CD4-positive, alpha-beta T cell treated with Interleukin-17A for 4 hours (primary cell): ENCODE measurements around the gene KCNH3.
"Not testable (repeated sequence)": the region's sequence is repeated elsewhere in the genome, so short reads cannot be mapped to it uniquely, and the experiment has no call there.

ENCODE experiments used
- DNase-seq: peaks from one replicate; pipeline ENCODE4 v3.0.0-alpha.2; 2020; ENCODE audit warnings: mixed read lengths

KCNH3 gene

GRCh38 chr12:49527361-49528130 lies 11.3 kb upstream of the KCNH3 start:
- no peak for DNase-seq

- no peak for DNase-seq
These were observed 9.4 kb upstream of the KCNH3 start for GRCh38 chr12:49529414-49529813.

GRCh38 chr12:49531745-49532144 lies 7.1 kb upstream of the KCNH3 start:
- no peak for DNase-seq

- DNase-seq, result no peak
These were observed 5.5 kb upstream of the KCNH3 start for GRCh38 chr12:49533331-49533730.

- DNase-seq, result not testable (repeated sequence)
These were observed 4.7 kb upstream of the KCNH3 start for GRCh38 chr12:49534122-49534521.

- DNase-seq, result no peak
These were observed 4.0 kb upstream of the KCNH3 start for GRCh38 chr12:49534731-49535278.

- DNase-seq, result no peak
These were observed 2.8 kb upstream of the KCNH3 start for GRCh38 chr12:49535921-49536525.

- DNase-seq, result no peak
These were observed 2.2 kb upstream of the KCNH3 start for GRCh38 chr12:49536526-49537071.

GRCh38 chr12:49537231-49537751 lies 1.5 kb upstream of the KCNH3 start:
- no peak for DNase-seq

GRCh38 chr12:49537752-49538509 lies 899 bp upstream of the KCNH3 start:
- peak; percentile 50 for DNase-seq

GRCh38 chr12:49539406-49540228 lies 787 bp downstream of the KCNH3 start:
- no peak for DNase-seq

GRCh38 chr12:49540229-49541139 lies 1.7 kb downstream of the KCNH3 start:
- DNase-seq, result no peak

GRCh38 chr12:49541140-49541861 lies 2.5 kb downstream of the KCNH3 start:
- no peak for DNase-seq

GRCh38 chr12:49541911-49542505 lies 3.2 kb downstream of the KCNH3 start:
- no peak for DNase-seq

- DNase-seq, result no peak
These were observed 3.8 kb downstream of the KCNH3 start for GRCh38 chr12:49542592-49543160.

GRCh38 chr12:49543221-49543913 lies 4.5 kb downstream of the KCNH3 start:
- peak; percentile 10 for DNase-seq

GRCh38 chr12:49543914-49544815 lies 5.3 kb downstream of the KCNH3 start:
- DNase-seq, result no peak

- DNase-seq, result no peak
These were observed 7.0 kb downstream of the KCNH3 start for GRCh38 chr12:49545815-49546214.
